Measurements from ENCODE around the gene PCNX1.

- TF ChIP-seq EZH2phosphoT487 (IDR thresholded peaks at IDR 0.05; ENCODE audit: insufficient read depth, low read depth): no peak
- TF ChIP-seq EZH2 (IDR thresholded peaks at IDR 0.05; ENCODE audit: insufficient read depth, poor library complexity, severe bottlenecking): no peak
Observed at GRCh38 chr14:71136386-71137060, 229.3 kb downstream of the PCNX1 start.

Data from GM23248 (cell line).